Cardiac septum (tissue), 1 donor: ENCODE results near the gene KIFAP3. TPM values are rescaled to one million over a fixed set of nuclear protein-coding genes. Genes with fewer than 3 reads are reported as not detected.
"Not testable (repeated sequence)": the region's sequence is repeated elsewhere in the genome, so short reads cannot be mapped to it uniquely, and the experiment has no call there.

Experiments used
- DNase-seq: peaks from one replicate; pipeline ENCODE4 v3.0.0-alpha.2; 2020; ENCODE audit warnings: low spot score
- intact Hi-C: fragments of 100-400 bp; cut with DNase I; formaldehyde crosslinking; loops from one replicate; pipeline ENCODE4 v1.14.0; 2022
- total RNA-seq: library from RNA; stranded (reverse); fragmentation: NEBNext Ultra II Directional; extraction: Animal tissue kit (Norgen Biotek cat#: 25700); gene quantifications from one replicate; pipeline ENCODE4 v1.2.1, GENCODE V29; 2021
- donor health status: DM: no; HTN: no; CAD: no.

Gene KIFAP3
- total RNA-seq, 1 donor from 2014 or later: 81.0 TPM

GRCh38 chr1:170067253-170067819 is 7.2 kb downstream of the KIFAP3 start:
- intact Hi-C loops: no loop called here
- DNase-seq: no peak

- DNase-seq: no peak
- intact Hi-C loops: no loop called here
Observed at GRCh38 chr1:170064821-170065220, 9.7 kb downstream of the KIFAP3 start.

- intact Hi-C loops: no loop called here
- no peak for DNase-seq
Observed at GRCh38 chr1:170063109-170063826, 11.2 kb downstream of the KIFAP3 start.

DNA sequence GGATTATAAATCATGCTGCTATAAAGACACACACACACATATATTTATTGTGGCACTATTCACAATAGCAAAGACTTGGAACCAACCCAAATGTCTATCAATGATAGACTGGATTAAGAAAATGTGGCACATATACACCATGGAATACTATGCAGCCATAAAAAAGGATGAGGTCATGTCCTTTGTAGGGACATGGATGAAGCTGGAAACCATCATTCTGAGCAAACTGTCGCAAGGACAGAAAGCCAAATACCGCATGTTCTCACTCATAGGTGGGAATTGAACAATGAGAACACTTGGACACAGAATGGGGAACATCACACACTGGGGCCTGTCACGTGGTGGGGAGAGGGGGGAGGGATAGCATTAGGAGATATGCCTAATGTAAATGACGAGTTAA is 12.8 kb downstream of the KIFAP3 start:
- DNase-seq, intact Hi-C loops: not testable (repeated sequence)

DNA sequence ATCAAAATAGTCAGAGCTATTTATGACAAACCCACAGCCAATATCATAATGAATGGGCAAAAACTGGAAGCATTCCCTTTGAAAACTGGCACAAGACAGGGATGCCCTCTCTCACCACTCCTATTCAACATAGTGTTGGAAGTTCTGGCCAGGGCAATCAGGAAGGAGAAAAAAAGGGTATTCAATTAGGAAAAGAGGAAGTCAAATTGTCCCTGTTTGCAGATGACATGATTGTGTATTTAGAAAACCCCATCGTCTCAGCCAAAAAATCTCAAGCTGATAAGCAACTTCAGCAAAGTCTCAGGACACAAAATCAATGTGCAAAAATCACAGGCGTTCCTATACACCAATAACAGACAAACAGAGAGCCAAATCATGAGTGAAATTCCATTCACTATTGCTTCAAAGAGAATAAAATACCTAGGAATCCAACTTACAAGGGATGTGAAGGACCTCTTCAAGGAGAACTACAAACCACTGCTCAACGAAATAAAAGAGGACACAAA is 14.4 kb downstream of the KIFAP3 start:
- not testable (repeated sequence) for DNase-seq

GRCh38 chr1:170049176-170049800 is 25.2 kb downstream of the KIFAP3 start:
- no peak for DNase-seq
- intact Hi-C loops: loop anchor here (10.0 kb wide), 2 partner anchors 486 to 686 kb away; partner anchors contain the start of gene GORAB

More for the DNA sequence above, 14.4 kb downstream of the KIFAP3 start:
- intact Hi-C loops: not testable (repeated sequence)

GRCh38 chr1:170048515-170048914 is 26.0 kb downstream of the KIFAP3 start:
- intact Hi-C loops: loop anchor here (10.0 kb wide), 2 partner anchors 486 to 686 kb away; partner anchors contain the start of gene GORAB
- DNase-seq: no peak

GRCh38 chr1:170044187-170044586 is 30.3 kb downstream of the KIFAP3 start:
- intact Hi-C loops: loop anchor here (10.0 kb wide), 2 partner anchors 491 to 691 kb away; partner anchors contain the start of gene GORAB

DNA sequence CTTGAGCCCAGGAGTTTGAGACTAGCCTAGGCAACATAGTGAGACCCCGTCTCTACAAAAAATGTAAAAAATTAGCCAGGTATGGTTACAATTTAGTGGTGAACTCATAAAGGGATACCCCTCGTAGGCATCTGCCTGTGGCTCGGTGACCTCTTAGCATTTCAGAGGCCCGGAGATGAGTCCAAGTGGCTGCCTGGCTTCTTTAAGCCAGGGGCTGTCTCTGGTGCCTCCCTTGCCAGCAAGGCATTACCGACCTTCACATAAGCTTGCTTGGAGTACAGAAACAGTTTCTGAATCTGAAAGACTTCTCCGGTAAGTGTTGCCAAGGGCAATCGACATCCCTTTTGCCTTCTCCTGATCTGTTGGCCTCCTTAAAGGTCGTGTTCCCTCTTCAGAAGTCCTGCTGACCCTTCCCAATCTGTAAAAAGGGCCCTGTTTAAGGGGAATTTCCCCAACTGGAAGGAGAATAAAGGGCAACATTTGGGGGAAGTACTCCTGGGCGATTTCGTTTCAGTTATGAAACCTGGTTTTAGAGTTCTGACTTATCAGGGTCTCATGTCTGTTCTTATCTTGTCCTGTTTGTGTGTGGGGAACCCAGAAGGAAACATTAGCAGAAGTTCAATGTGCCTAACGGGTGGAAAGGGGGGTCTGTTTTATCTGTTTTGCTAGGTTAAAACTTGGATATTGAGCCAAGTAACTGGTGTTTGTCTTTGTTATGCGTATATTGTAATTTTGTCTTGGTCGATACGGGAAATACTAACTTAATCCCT is 32.9 kb downstream of the KIFAP3 start:
- intact Hi-C loops: loop anchor here (10.0 kb wide), 2 partner anchors 493 to 693 kb away; partner anchors contain the start of gene GORAB
- no peak for DNase-seq

More at GRCh38 chr1:170044187-170044586, 30.3 kb downstream of the KIFAP3 start:
- DNase-seq: no peak

DNA sequence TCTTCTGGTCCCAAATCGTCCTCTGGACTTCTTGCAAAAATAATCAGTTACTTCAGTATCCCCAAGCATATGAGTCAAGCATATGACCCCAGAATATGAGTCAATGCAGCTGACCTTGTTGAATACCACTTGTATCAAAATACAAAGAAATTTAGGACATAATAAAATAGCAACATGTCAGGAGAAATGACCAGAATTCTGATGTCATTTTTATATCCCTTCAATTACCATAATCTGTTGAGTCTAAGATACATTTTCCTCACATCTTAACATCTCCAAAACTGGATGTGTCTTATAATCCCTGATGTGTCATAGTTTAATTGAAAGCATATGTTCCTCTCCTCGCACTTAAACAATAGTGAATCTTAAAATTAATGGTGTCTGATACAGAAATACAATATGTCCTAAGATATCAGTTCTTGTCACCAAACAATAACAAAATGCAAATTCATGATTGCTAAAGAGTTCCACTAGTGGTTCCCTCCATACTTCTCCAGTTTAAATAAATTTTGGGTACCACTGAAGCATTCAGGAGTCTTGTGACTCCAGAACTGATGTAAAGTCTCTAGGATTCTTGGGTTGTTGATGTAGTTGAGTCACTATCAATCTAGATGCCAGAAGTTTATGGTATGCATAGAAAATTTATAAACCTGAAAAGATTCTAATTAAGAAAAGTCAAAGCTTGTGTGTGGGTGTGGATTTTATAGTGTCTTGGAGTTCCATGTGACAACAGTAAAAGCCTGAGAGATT is 41.8 kb downstream of the KIFAP3 start:
- intact Hi-C loops: no loop called here
- DNase-seq: no peak

GRCh38 chr1:170030212-170030611 is 44.3 kb downstream of the KIFAP3 start:
- intact Hi-C loops: no loop called here
- DNase-seq: no peak

DNA sequence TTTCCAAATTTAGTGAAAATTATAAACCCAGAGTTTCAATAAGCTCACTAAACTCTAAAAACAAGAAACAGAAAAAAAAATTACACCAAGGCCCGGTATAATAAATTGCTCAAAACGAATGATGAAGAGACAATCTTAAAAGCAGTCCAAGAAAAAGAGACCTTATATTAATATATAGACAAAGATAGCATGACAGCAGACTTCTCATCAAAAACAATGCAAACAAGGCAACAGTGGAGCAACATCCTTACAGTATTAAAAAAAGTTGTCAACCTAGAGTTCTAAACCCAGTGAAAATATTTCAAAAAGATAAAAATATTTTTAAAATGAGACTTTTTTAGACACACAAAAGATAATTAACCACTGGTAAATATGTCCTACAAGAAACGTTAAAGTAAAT is 46.7 kb downstream of the KIFAP3 start:
- intact Hi-C loops: no loop called here
- DNase-seq: no peak

DNA sequence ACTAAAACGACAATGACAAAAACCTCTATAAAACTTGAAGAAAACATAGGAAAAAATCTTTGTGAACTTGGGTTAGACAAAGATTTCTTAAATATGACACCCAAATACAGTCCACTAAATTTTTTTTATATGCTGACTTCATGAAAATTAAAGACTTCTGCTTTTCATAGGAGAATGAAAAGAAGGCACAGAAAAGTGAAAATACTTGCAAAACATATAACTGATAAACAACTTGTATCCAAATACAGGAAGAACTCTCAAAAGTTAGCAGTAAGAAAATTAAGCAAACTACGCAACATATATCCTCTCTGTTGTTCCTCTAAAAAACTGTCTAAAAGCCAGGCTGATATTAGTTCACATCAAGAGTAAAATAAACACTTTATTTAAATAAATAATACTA is 53.6 kb downstream of the KIFAP3 start:
- intact Hi-C loops: no loop called here
- DNase-seq: no peak

GRCh38 chr1:170017478-170017877 is 57.0 kb downstream of the KIFAP3 start:
- intact Hi-C loops: loop anchor here (10.0 kb wide), 1 partner anchor 647 kb away; the partner anchor contains the start of gene PRRX1
- DNase-seq: no peak

DNA sequence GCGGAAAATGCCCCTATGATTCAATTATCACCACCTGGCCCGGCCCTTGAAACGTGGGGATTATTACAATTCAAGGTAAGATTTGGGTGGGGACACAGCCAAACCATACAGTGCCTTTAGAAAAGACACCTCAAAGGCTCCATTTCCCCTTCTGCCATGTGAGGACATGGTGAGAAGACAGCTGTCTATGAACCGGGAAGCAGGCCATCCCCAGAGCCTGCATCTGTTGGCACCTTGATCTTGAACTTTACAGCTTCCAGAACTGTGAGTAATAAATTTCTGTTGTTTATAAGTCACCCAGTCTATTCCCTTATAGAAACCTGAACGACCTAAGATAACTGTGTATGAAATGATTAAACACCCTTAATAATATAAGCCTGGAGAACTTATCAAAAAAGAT is 61.6 kb downstream of the KIFAP3 start:
- no peak for DNase-seq
- intact Hi-C loops: loop anchor here (10.0 kb wide), 1 partner anchor 652 kb away; the partner anchor contains the start of gene PRRX1

GRCh38 chr1:170010443-170010842 is 64.1 kb downstream of the KIFAP3 start:
- intact Hi-C loops: loop anchor here (10.0 kb wide), 1 partner anchor 654 kb away; the partner anchor contains the start of gene PRRX1
- no peak for DNase-seq

- intact Hi-C loops: no loop called here
- no peak for DNase-seq
Observed at GRCh38 chr1:170009551-170009950, 64.9 kb downstream of the KIFAP3 start.

DNA sequence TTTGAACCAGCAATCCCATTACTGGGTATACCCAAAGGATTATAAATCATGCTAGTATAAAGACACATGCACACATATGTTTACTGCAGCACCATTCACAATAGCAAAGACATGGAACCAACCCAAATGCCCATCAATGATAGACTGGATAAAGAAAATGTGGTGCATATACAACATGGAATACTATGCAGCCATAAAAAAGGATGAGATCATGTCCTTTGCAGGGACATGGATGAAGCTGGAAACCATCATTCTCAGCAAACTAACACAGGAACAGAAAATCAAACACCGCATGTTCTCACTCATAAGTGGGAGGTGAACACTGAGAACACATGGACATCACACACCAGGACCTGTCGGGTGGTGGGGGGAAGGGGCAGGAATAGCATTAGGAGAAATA is 65.8 kb downstream of the KIFAP3 start:
- DNase-seq, intact Hi-C loops: not testable (repeated sequence)
